Measurements from ENCODE around the gene MEP1A.

- TF ChIP-seq CTCF (conservative IDR thresholded peaks at IDR 0.05; ENCODE audit: low read depth, low read length): no peak
- TF ChIP-seq EZH2 (IDR thresholded peaks at IDR 0.05; ENCODE audit: low read length, unreplicated experiment): no peak
These were observed 6.5 kb downstream of the MEP1A start for GRCh38 chr6:46799657-46800056.

Measured in PC-3 (cell line).